ENCODE results near the gene CFTR. TPM values are rescaled to one million over a fixed set of nuclear protein-coding genes. Genes with fewer than 3 reads are reported as not detected.

Gene CFTR
- total RNA-seq, 1 donor from 2014 or later: 0.06 TPM

GRCh38 chr7:117603627-117604026, 123.8 kb downstream of the CFTR start:
- no peak overlapping the region for H3K4me3 ChIP-seq
- no peak overlapping the region for H3K4me2 ChIP-seq
- no peaks in the 10 kb centered on the region for H3K36me3 ChIP-seq
- no peaks in the 10 kb centered on the region for H3K9me3 ChIP-seq (ENCODE audit: low read depth)
- no peaks in the 10 kb centered on the region for H3K27me3 ChIP-seq
- Mint-ChIP-seq H3K36me3 (no peaks in the 10 kb centered on the region), H3K27ac (no peak overlapping the region), H3K4me1 (no peaks in the 10 kb centered on the region), H3K9me3 (no peaks in the 10 kb centered on the region), H3K27me3 (ENCODE audit: insufficient read depth, low read depth) (peaks cover 3% of the 10 kb centered on the region), H3K4me3 (no peak overlapping the region)
- H4K20me1 ChIP-seq (ENCODE audit: low read depth): no peaks in the 10 kb centered on the region
- H3K4me1 ChIP-seq: no peaks in the 10 kb centered on the region
- H3K9ac ChIP-seq: no peak overlapping the region
- H2AFZ ChIP-seq (replicated peaks): no peak overlapping the region
- no peak for DNase-seq (ENCODE audit: low spot score)
- no peak overlapping the region for H3K27ac ChIP-seq
- TF ChIP-seq EZH2phosphoT487 (IDR thresholded peaks at IDR 0.05): no peak
- TF ChIP-seq CTCF (IDR thresholded peaks at IDR 0.05): no peak
- no peak for TF ChIP-seq EZH2 (IDR thresholded peaks at IDR 0.05)
- no peaks in the 10 kb centered on the region for H3K79me2 ChIP-seq (ENCODE audit: low read depth)
- no peaks in the 10 kb centered on the region for H3F3A ChIP-seq (ENCODE audit: low read depth)

GRCh38 chr7:117605712-117606111, 125.9 kb downstream of the CFTR start:
- Histone ChIP-seq H3F3A (ENCODE audit: low read depth) (no peaks in the 10 kb centered on the region), H3K27me3 (no peaks in the 10 kb centered on the region), H3K4me3 (no peak overlapping the region), H3K79me2 (ENCODE audit: low read depth) (no peaks in the 10 kb centered on the region), H3K4me2 (no peak overlapping the region), H3K27ac (no peak overlapping the region), H4K20me1 (ENCODE audit: low read depth) (no peaks in the 10 kb centered on the region), H3K9ac (no peak overlapping the region), H2AFZ (replicated peaks) (no peak overlapping the region), H3K4me1 (no peaks in the 10 kb centered on the region), H3K9me3 (ENCODE audit: low read depth) (no peaks in the 10 kb centered on the region), H3K36me3 (no peaks in the 10 kb centered on the region)
- TF ChIP-seq CTCF (IDR thresholded peaks at IDR 0.05) (no peak), EZH2 (IDR thresholded peaks at IDR 0.05) (no peak), EZH2phosphoT487 (IDR thresholded peaks at IDR 0.05) (no peak)
- Mint-ChIP-seq H3K4me1 (no peaks in the 10 kb centered on the region), H3K27me3 (ENCODE audit: insufficient read depth, low read depth) (peaks cover 3% of the 10 kb centered on the region), H3K9me3 (no peaks in the 10 kb centered on the region), H3K4me3 (no peak overlapping the region), H3K27ac (no peak overlapping the region), H3K36me3 (no peaks in the 10 kb centered on the region)
- DNase-seq (ENCODE audit: low spot score): no peak

- Mint-ChIP-seq H3K27me3 (ENCODE audit: insufficient read depth, low read depth) (peaks cover 3% of the 10 kb centered on the region), H3K4me1 (no peaks in the 10 kb centered on the region), H3K4me3 (no peak overlapping the region), H3K27ac (no peak overlapping the region), H3K9me3 (no peaks in the 10 kb centered on the region), H3K36me3 (no peaks in the 10 kb centered on the region)
- DNase-seq (ENCODE audit: low spot score): no peak
- Histone ChIP-seq H3K4me1 (no peaks in the 10 kb centered on the region), H3F3A (ENCODE audit: low read depth) (no peaks in the 10 kb centered on the region), H3K36me3 (no peaks in the 10 kb centered on the region), H3K9me3 (ENCODE audit: low read depth) (no peaks in the 10 kb centered on the region), H3K4me3 (no peak overlapping the region), H3K27ac (no peak overlapping the region), H2AFZ (replicated peaks) (no peak overlapping the region), H3K4me2 (no peak overlapping the region), H3K79me2 (ENCODE audit: low read depth) (no peaks in the 10 kb centered on the region), H3K27me3 (no peaks in the 10 kb centered on the region), H4K20me1 (ENCODE audit: low read depth) (no peaks in the 10 kb centered on the region), H3K9ac (no peak overlapping the region)
- TF ChIP-seq EZH2 (IDR thresholded peaks at IDR 0.05) (no peak), EZH2phosphoT487 (IDR thresholded peaks at IDR 0.05) (no peak), CTCF (IDR thresholded peaks at IDR 0.05) (no peak)
Measured at GRCh38 chr7:117606132-117606531, 126.3 kb downstream of the CFTR start.

All from neural progenitor cell (in vitro differentiated cells).